Activated CD8-positive, alpha-beta T cell treated with anti-CD3 and anti-CD28 coated beads for 36 hours (primary cell): ENCODE measurements around the gene KLHL29. TPM values are rescaled to one million over a fixed set of nuclear protein-coding genes. Genes with fewer than 3 reads are reported as not detected.
"Not testable (repeated sequence)": the region's sequence is repeated elsewhere in the genome, so short reads cannot be mapped to it uniquely, and the experiment has no call there.

Experiments used
- ATAC-seq: fragments of 200-7000 bp; cut with Tn5 transposase; one replicate; pipeline ENCODE4 v1.10.0; 2021; ENCODE audit warnings: mild to moderate bottlenecking, moderate library complexity
- CTCF ChIA-PET: fragments of 350-600 bp; sonication (Branson Sonifier 250); formaldehyde crosslinking; loops from one replicate; lab custom pipeline; 2021; ENCODE audit warnings: antibody characterized with exemption; lab: Charles Lee
- POLR2A ChIA-PET: fragments of 350-600 bp; sonication (Branson Sonifier 250); formaldehyde crosslinking; loops from one replicate; lab custom pipeline; 2021; ENCODE audit warnings: antibody characterized with exemption; lab: Charles Lee
- DNase-seq: peaks from one replicate; pipeline ENCODE4 v3.0.0-alpha.2; 2020
- H3K27ac Mint-ChIP-seq: one replicate; pipeline ENCODE4 v1.8.0; 2021; ENCODE audit warnings: mild to moderate bottlenecking, mixed read lengths
- H3K27me3 Mint-ChIP-seq: one replicate; pipeline ENCODE4 v1.8.0; 2021; ENCODE audit warnings: mixed read lengths
- H3K36me3 Mint-ChIP-seq: one replicate; pipeline ENCODE4 v1.8.0; 2021; ENCODE audit warnings: low read depth, mixed read lengths
- H3K4me1 Mint-ChIP-seq: one replicate; pipeline ENCODE4 v1.8.0; 2021; ENCODE audit warnings: low read depth, mixed read lengths
- H3K4me3 Mint-ChIP-seq: one replicate; pipeline ENCODE4 v1.8.0; 2021; ENCODE audit warnings: mild to moderate bottlenecking, moderate library complexity, mixed read lengths
- H3K9me3 Mint-ChIP-seq: one replicate; pipeline ENCODE4 v1.8.0; 2021; ENCODE audit warnings: mixed read lengths
- intact Hi-C: fragments of 100-400 bp; cut with micrococcal nuclease; formaldehyde crosslinking; loops from one replicate; pipeline ENCODE4 v1.10.0; 2022
- total RNA-seq, 2 experiments: library from RNA; stranded (reverse); gene quantifications; one replicate each; pipeline ENCODE4 v1.2.3, GENCODE V29; 2021
- TF ChIP-seq, protein P1 (sequence below): fragments of 200-600 bp; IDR thresholded peaks from one replicate; pipeline ENCODE4 v1.8.0; 2022; ENCODE audit warnings: antibody characterized with exemption, mild to moderate bottlenecking

Gene KLHL29
- total RNA-seq, 2 experiments from 2014 or later = 1.0 to 1.2 TPM

DNA sequence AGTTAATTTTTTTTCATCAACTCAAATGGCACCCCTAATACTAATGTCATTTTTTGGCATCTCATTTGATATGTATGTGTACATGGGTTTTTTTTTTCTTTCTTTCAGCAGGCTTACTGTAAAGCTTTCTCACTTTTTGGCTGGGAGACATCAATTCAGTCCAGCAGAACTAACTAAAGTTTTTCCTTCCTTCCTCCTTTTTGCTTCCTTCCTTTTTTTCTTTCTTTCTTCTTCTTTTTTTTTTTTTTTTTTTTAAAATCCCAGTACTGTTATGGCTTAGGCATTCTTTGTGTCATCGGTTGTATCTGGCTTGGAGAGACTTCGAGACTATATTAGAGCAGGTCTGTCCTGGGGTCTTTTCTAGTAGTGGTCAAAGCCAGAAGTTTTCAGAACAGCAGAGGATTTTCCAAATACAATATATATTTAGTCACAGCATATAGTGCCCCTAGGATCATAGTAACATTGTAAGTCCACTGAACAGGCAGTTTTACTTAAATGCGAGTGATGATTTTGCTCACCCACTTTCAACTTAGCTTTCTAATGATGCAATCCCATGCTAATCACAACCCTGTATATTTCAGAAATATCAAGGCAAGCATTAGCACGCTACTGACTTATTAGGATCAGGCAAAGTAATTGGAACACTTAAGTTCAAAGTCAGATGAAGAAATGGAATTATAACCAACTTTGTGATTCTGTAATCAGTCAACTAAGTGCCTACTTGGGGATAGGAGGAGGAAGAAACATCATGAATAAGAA is 4.0 kb downstream of the KLHL29 start:
- no peak for ATAC-seq
- CTCF ChIA-PET = no interaction called here
- TF ChIP-seq, protein P1, sequence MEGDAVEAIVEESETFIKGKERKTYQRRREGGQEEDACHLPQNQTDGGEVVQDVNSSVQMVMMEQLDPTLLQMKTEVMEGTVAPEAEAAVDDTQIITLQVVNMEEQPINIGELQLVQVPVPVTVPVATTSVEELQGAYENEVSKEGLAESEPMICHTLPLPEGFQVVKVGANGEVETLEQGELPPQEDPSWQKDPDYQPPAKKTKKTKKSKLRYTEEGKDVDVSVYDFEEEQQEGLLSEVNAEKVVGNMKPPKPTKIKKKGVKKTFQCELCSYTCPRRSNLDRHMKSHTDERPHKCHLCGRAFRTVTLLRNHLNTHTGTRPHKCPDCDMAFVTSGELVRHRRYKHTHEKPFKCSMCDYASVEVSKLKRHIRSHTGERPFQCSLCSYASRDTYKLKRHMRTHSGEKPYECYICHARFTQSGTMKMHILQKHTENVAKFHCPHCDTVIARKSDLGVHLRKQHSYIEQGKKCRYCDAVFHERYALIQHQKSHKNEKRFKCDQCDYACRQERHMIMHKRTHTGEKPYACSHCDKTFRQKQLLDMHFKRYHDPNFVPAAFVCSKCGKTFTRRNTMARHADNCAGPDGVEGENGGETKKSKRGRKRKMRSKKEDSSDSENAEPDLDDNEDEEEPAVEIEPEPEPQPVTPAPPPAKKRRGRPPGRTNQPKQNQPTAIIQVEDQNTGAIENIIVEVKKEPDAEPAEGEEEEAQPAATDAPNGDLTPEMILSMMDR = no peak
- no peak for DNase-seq
- no peaks in the 10 kb centered on the region for H3K9me3 Mint-ChIP-seq
- no peaks in the 10 kb centered on the region for H3K36me3 Mint-ChIP-seq
- H3K4me3 Mint-ChIP-seq = no peak overlapping the region
- H3K27ac Mint-ChIP-seq = no peak overlapping the region
- POLR2A ChIA-PET = no interaction called here
- H3K4me1 Mint-ChIP-seq = peaks cover 11% of the 10 kb centered on the region
- intact Hi-C loops = no loop called here
- peaks cover 62% of the 10 kb centered on the region for H3K27me3 Mint-ChIP-seq

- CTCF ChIA-PET = no interaction called here
- POLR2A ChIA-PET = no interaction called here
- H3K27ac Mint-ChIP-seq = no peak overlapping the region
- no peak overlapping the region for H3K4me3 Mint-ChIP-seq
- H3K36me3 Mint-ChIP-seq = no peaks in the 10 kb centered on the region
- peaks cover 64% of the 10 kb centered on the region for H3K27me3 Mint-ChIP-seq
- no peak for ATAC-seq
- TF ChIP-seq, protein P1 = no peak
- H3K9me3 Mint-ChIP-seq = no peaks in the 10 kb centered on the region
- intact Hi-C loops = no loop called here
- H3K4me1 Mint-ChIP-seq = peaks cover 10% of the 10 kb centered on the region
- no peak for DNase-seq
Measured at GRCh38 chr2:23390152-23390551, 5.2 kb downstream of the KLHL29 start.

GRCh38 chr2:23391237-23391736 is 6.3 kb downstream of the KLHL29 start:
- H3K36me3 Mint-ChIP-seq, intact Hi-C loops, DNase-seq, H3K9me3 Mint-ChIP-seq, POLR2A ChIA-PET, H3K4me3 Mint-ChIP-seq, H3K27ac Mint-ChIP-seq, H3K4me1 Mint-ChIP-seq, CTCF ChIA-PET, ATAC-seq: not testable (repeated sequence)
- H3K27me3 Mint-ChIP-seq = peaks cover 67% of the 10 kb centered on the region

DNA sequence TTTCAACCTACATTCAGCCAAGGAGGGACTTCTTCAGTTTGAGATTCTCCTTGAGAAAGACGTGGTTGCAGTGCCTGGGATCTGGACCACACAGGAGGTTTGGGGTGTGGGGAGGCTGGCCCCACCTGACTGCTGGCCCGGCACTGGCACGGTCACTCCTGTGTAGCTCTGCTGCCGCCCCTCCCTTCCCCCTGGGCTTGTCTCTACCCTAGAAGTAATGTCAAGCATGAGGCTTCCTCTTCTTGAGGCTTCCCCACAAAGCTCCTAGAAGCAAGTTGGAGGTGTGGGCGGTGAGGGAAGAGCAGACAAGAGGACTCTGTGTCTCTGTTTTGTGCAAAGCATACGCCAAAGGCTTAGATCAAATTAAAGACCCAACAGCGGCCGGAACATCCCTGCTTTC is 8.7 kb downstream of the KLHL29 start:
- POLR2A ChIA-PET = no interaction called here

DNA sequence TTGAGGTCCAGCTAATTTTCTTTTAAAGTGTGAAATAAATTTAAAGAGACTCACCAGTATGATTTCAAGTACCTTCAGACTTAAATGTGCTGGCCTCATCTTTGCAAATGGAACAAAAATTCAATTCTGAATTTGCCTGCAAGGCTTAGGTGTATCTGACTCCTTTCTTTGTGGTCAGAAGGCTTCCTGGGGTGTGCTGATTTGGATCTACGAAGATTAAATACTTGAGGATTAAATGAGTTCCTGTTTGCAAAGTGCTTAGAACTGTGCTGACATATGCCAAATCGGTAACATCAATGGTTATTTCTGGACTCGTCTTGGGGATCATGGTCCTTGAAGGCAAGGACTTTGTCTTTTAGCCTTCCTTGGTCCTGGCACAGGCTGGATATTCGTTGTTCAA is 9.7 kb downstream of the KLHL29 start:
- Mint-ChIP-seq H3K36me3 (no peaks in the 10 kb centered on the region), H3K27ac (no peak overlapping the region), H3K9me3 (no peaks in the 10 kb centered on the region), H3K4me3 (no peak overlapping the region), H3K27me3 (peaks cover 45% of the 10 kb centered on the region), H3K4me1 (peaks cover 2% of the 10 kb centered on the region)
- ATAC-seq (no peak), DNase-seq (no peak)
- POLR2A ChIA-PET = no interaction called here
- CTCF ChIA-PET = interaction anchor here (0.8 to 2.2 kb wide), 2 partner anchors 10 to 229 kb away, joined by 3 to 8 read pairs; no protein-coding TSS in a partner anchor
- TF ChIP-seq, protein P1 = no peak
- intact Hi-C loops = no loop called here

More for the DNA sequence above, 8.7 kb downstream of the KLHL29 start:
- Mint-ChIP-seq H3K27ac (no peak overlapping the region), H3K27me3 (peaks cover 53% of the 10 kb centered on the region), H3K36me3 (no peaks in the 10 kb centered on the region), H3K4me3 (no peak overlapping the region), H3K4me1 (peaks cover 2% of the 10 kb centered on the region), H3K9me3 (no peaks in the 10 kb centered on the region)
- CTCF ChIA-PET = no interaction called here
- intact Hi-C loops = no loop called here
- TF ChIP-seq, protein P1 = no peak
- DNase-seq = no peak
- no peak for ATAC-seq
